H1 (cell line): Measurements from ENCODE around the gene RELN. TPM values are rescaled to one million over a fixed set of nuclear protein-coding genes. Genes with fewer than 3 reads are reported as not detected.

Experiments used
- polyA plus RNA-seq, 7 experiments: library from polyadenylated mRNA; depleted of rRNA in 3 of 7; stranded (reverse) in 5 of 7; unstranded in 2 of 7; fragments of >200 nt in 5 of 7; fragments of 200-250 nt in 2 of 7; gene quantifications; 1 replicate in 5 of 7; 2 replicates in 1 of 7; 4 replicates in 1 of 7; pipeline versions ENCODE4 v1.2.1 to v1.2.3, GENCODE V29; 2011 to 2013; ENCODE audit warnings: missing spikeins in 2 of 7, mixed read lengths in 2 of 7
- small RNA-seq: library from polyadenylated mRNA; stranded (forward); fragments of <200 nt; extraction: miRNeasy Mini kit (QIAGEN cat#:217004); gene quantifications from one replicate; pipeline ENCODE3, GENCODE V24; 2013; ENCODE audit not compliant: insufficient read depth
- total RNA-seq: library from RNA; stranded (reverse); fragmentation: NEBNext Ultra II Directional; extraction: Animal tissue kit (Norgen Biotek cat#: 25700); gene quantifications from 2 replicates; pipeline ENCODE4 v1.2.1, GENCODE V29; 2021

RELN gene
- total and polyA plus RNA-seq, 2 of the 8 experiments (the other 6 are each of a cell fraction or from before 2014, with no cell fraction given): 0.03 to 0.07 TPM

Small RNA genes lying within 50 kb of the gene (small RNA-seq; reads per million reads assigned to genes)
- not detected for gene RF00019

Other genes with a start within 250 kb of the RELN start
- 19.6 and 19.9 TPM in 2 replicates for gene ORC5, start 218.4 kb upstream of the RELN start, total RNA-seq
- gene ORC5, start 218.4 kb upstream of the RELN start, polyA plus RNA-seq (2011; rRNA removed): 7.7 and 7.8 TPM in 2 replicates